OCI-LY1 (cell line): Measurements from ENCODE around the gene ANAPC2.

Experiments
- H2AFZ ChIP-seq: fragments of 200-600 bp; sonication (generic), shearing (Covaris generic); 2 replicates; pipeline ENCODE4 v1.6.0; 2014; ENCODE audit warnings: antibody characterized with exemption, mild to moderate bottlenecking, low read length
- H3F3A ChIP-seq: fragments of 200-600 bp; sonication (generic), shearing (Covaris generic); 2 replicates; pipeline ENCODE4 v1.6.0; 2014; ENCODE audit warnings: mild to moderate bottlenecking, antibody characterized with exemption, low read length, moderate library complexity; ENCODE audit not compliant: insufficient read depth
- H3K27ac ChIP-seq: fragments of 200-600 bp; sonication (generic); 2 replicates; pipeline ENCODE4 v1.5.1; 2014; ENCODE audit warnings: low read length, mixed run types, mild to moderate bottlenecking, low read depth; ENCODE audit not compliant: poor library complexity, severe bottlenecking
- H3K27me3 ChIP-seq: fragments of 200-600 bp; sonication (generic); 2 replicates; pipeline ENCODE4 v1.6.0; 2014; ENCODE audit warnings: antibody characterized with exemption, mild to moderate bottlenecking, low read length, moderate library complexity; ENCODE audit not compliant: insufficient read depth
- H3K36me3 ChIP-seq: fragments of 200-600 bp; sonication (generic); 2 replicates; pipeline ENCODE4 v1.6.1; 2014; ENCODE audit warnings: mild to moderate bottlenecking, antibody characterized with exemption, low read length, moderate library complexity, mixed read lengths; ENCODE audit not compliant: insufficient read depth
- H3K4me1 ChIP-seq: fragments of 200-600 bp; sonication (generic); 2 replicates; pipeline ENCODE4 v1.5.1; 2014; ENCODE audit warnings: mild to moderate bottlenecking, low read length, moderate library complexity; ENCODE audit not compliant: insufficient read depth, severe bottlenecking
- H3K4me2 ChIP-seq: fragments of 200-600 bp; sonication (generic), shearing (Covaris generic); 2 replicates; pipeline ENCODE4 v1.6.1; 2014; ENCODE audit warnings: low read length
- H3K4me3 ChIP-seq: fragments of 200-600 bp; sonication (generic); 2 replicates; pipeline ENCODE4 v1.5.1; 2014; ENCODE audit warnings: low read length, low read depth, mild to moderate bottlenecking, mixed read lengths; ENCODE audit not compliant: poor library complexity, severe bottlenecking
- H3K79me2 ChIP-seq: fragments of 200-600 bp; shearing (Covaris generic); 2 replicates; pipeline ENCODE4 v1.6.1; 2016; ENCODE audit warnings: mixed run types, low read length, mixed read lengths; ENCODE audit not compliant: insufficient read depth
- H3K9ac ChIP-seq: fragments of 200-600 bp; sonication (generic), shearing (Covaris generic); 2 replicates; pipeline ENCODE4 v1.6.1; 2014; ENCODE audit warnings: mild to moderate bottlenecking, low read length, mixed read lengths
- H3K9me2 ChIP-seq: fragments of 200-600 bp; sonication (generic), shearing (Covaris generic); 2 replicates; pipeline ENCODE4 v1.6.1; 2014; ENCODE audit warnings: low read depth, mild to moderate bottlenecking, low read length, mixed read lengths
- H3K9me3 ChIP-seq: fragments of 200-600 bp; shearing (Covaris generic); 2 replicates; pipeline ENCODE4 v1.6.1; 2014; ENCODE audit warnings: low read length, mixed read lengths
- H4K20me1 ChIP-seq: fragments of 200-600 bp; sonication (generic), shearing (Covaris generic); 2 replicates; pipeline ENCODE4 v1.6.0; 2016; ENCODE audit warnings: mild to moderate bottlenecking, low read length; ENCODE audit not compliant: insufficient read depth
- CTCF ChIP-seq: fragments of 200-600 bp; sonication (generic), shearing (Covaris generic); IDR thresholded peaks from 2 replicates; pipeline ENCODE4 v1.5.1; 2017; ENCODE audit warnings: mild to moderate bottlenecking, antibody characterized with exemption, low read length, moderate library complexity, mixed read lengths
- EZH2 ChIP-seq: fragments of 200-600 bp; sonication (generic), shearing (Covaris generic); IDR thresholded peaks from 2 replicates; pipeline ENCODE4 v1.8.0; 2017; ENCODE audit warnings: borderline replicate concordance, mixed run types, mild to moderate bottlenecking, antibody characterized with exemption, low read length, moderate library complexity, mixed read lengths

ANAPC2 gene

DNA sequence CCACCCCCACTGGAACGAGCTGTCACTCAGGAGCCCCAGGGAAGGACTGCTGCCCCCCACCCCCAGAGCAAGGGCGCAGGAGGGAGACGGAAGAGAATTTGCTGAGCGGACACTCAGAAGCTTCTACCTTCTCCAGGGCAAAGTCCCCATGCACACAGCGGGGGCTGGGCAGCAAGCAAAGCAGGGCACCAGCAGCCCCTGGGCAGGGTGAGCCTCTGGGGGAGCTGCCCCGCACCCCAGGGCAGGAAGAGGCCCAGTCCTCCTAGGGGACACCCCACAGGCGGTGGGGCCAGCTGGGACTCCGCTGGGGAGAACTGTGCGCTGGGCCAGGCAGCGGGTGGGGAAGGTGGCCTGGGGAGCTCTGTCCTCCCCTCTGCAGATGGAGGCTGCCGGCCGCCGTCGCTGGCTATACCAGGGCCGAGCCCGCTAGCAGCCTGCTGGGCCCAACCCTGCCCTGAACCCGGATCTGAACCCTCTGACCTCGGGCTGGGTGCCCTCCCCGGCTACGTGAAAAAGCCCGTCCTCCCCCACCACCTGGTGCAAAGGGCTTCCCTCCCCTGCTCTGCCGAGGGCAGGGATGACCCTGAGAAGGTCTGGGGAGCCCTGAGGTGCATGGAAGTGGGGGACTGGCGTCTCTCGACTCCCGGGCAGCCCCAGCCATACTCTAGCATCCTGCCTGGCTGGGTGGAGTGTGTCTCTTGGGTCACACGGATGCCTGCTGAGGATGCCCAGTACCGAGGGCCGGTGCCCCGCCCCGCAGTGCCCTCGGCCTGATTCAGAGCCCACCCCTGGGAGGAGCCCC is 41.7 kb upstream of the ANAPC2 start:
- Histone ChIP-seq H3K27me3 (peaks cover 12% of the 10 kb centered on the region; the same call in 1 of the 2 replicates), H4K20me1 (no peaks in the 10 kb centered on the region), H3K4me2 (no peak overlapping the region), H3F3A (no peaks in the 10 kb centered on the region), H3K79me2 (no peaks in the 10 kb centered on the region), H3K4me1 (no peaks in the 10 kb centered on the region), H3K9ac (no peak overlapping the region), H3K9me2 (no peaks in the 10 kb centered on the region), H2AFZ (no peak overlapping the region), H3K9me3 (no peaks in the 10 kb centered on the region), H3K4me3 (no peak overlapping the region), H3K36me3 (no peaks in the 10 kb centered on the region), H3K27ac (no peak overlapping the region)
- TF ChIP-seq CTCF, result no peak
- no peak for TF ChIP-seq EZH2

GRCh38 chr9:137228968-137229896 is 40.9 kb upstream of the ANAPC2 start:
- no peaks in the 10 kb centered on the region for H3F3A ChIP-seq
- no peak overlapping the region for H3K4me2 ChIP-seq
- H4K20me1 ChIP-seq, result no peaks in the 10 kb centered on the region
- no peak overlapping the region for H3K9ac ChIP-seq
- peaks cover 12% of the 10 kb centered on the region; the same call in 1 of the 2 replicates for H3K27me3 ChIP-seq
- H3K9me2 ChIP-seq, result no peaks in the 10 kb centered on the region
- H3K9me3 ChIP-seq, result no peaks in the 10 kb centered on the region
- H3K79me2 ChIP-seq, result no peaks in the 10 kb centered on the region
- no peak overlapping the region for H2AFZ ChIP-seq
- H3K4me1 ChIP-seq, result peaks cover 2% of the 10 kb centered on the region
- no peak overlapping the region for H3K27ac ChIP-seq
- no peak for TF ChIP-seq EZH2
- TF ChIP-seq CTCF, result no peak
- no peak overlapping the region for H3K4me3 ChIP-seq
- H3K36me3 ChIP-seq, result no peaks in the 10 kb centered on the region

GRCh38 chr9:137228506-137228967 is 40.2 kb upstream of the ANAPC2 start:
- Histone ChIP-seq H3K4me1 (peaks cover 7% of the 10 kb centered on the region), H3K27me3 (peaks cover 12% of the 10 kb centered on the region; the same call in 1 of the 2 replicates)

More at GRCh38 chr9:137228506-137228967, 40.2 kb upstream of the ANAPC2 start:
- Histone ChIP-seq H3K9ac (no peak overlapping the region), H3K4me2 (no peak overlapping the region), H3F3A (no peaks in the 10 kb centered on the region), H3K79me2 (no peaks in the 10 kb centered on the region), H3K36me3 (no peaks in the 10 kb centered on the region), H3K9me2 (no peaks in the 10 kb centered on the region), H3K4me3 (no peak overlapping the region), H4K20me1 (no peaks in the 10 kb centered on the region), H3K27ac (no peak overlapping the region), H2AFZ (no peak overlapping the region), H3K9me3 (no peaks in the 10 kb centered on the region)
- TF ChIP-seq CTCF (no peak), EZH2 (no peak)
